Suprapubic skin (tissue), 4 donors: Measurements from ENCODE around the gene NKAIN2.

ENCODE experiments used
- CTCF ChIP-seq, 2 donors: fragments of 200-600 bp in 1 of 2; fragments of 450-650 bp in 1 of 2; sonication (generic) in 1 of 2; IDR thresholded peaks; one replicate each; pipeline ENCODE4 v1.5.1; 2016 to 2019; ENCODE audit warnings: antibody characterized with exemption in 2 of 2, mild to moderate bottlenecking in 1 of 2, moderate library complexity in 1 of 2
- EP300 ChIP-seq: sonication (generic); formaldehyde crosslinking; IDR thresholded peaks from one replicate; pipeline ENCODE4 v1.6.1; 2017; ENCODE audit warnings: antibody characterized with exemption
- POLR2A ChIP-seq, 2 donors: fragments of 450-650 bp; IDR thresholded peaks; one replicate each; pipeline ENCODE4 v1.6.1; 2017; ENCODE audit warnings: antibody characterized with exemption in 2 of 2, mild to moderate bottlenecking in 2 of 2, moderate library complexity in 2 of 2
- POLR2AphosphoS5 ChIP-seq, 3 donors: sonication (generic); formaldehyde crosslinking; IDR thresholded peaks; one replicate each; pipeline ENCODE4 v1.6.1; 2017; ENCODE audit warnings: antibody characterized with exemption in 3 of 3

- TF ChIP-seq CTCF (IDR thresholded peaks at IDR 0.05) (no peak), POLR2AphosphoS5 (IDR thresholded peaks at IDR 0.05) (no peak), POLR2A (IDR thresholded peaks at IDR 0.05) (no peak), EP300 (no peak)
These were observed 121.7 kb downstream of the NKAIN2 start for GRCh38 chr6:123925350-123925749.
